ENCODE data around the gene CCDC106.

DNA sequence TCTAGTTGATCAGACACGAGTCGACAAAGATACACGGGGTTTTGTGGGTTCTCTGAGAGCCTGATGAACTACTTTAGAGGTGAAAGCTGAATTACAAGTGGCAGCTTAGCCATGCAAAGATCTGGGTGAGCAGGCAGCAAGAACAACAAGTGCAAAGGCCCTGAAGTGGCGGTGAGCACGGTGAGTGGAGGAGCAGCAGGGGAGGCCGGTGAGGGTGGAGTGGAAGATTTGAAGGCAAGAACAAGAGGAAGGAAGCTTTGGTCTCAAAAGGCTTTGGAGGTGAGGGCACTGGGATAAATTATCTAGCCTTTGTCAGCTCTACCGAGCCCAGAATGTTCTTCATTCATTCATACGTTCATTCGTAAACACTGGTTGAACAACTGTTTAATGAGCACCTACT is 41.2 kb upstream of the CCDC106 start:
- TF ChIP-seq, protein P1, sequence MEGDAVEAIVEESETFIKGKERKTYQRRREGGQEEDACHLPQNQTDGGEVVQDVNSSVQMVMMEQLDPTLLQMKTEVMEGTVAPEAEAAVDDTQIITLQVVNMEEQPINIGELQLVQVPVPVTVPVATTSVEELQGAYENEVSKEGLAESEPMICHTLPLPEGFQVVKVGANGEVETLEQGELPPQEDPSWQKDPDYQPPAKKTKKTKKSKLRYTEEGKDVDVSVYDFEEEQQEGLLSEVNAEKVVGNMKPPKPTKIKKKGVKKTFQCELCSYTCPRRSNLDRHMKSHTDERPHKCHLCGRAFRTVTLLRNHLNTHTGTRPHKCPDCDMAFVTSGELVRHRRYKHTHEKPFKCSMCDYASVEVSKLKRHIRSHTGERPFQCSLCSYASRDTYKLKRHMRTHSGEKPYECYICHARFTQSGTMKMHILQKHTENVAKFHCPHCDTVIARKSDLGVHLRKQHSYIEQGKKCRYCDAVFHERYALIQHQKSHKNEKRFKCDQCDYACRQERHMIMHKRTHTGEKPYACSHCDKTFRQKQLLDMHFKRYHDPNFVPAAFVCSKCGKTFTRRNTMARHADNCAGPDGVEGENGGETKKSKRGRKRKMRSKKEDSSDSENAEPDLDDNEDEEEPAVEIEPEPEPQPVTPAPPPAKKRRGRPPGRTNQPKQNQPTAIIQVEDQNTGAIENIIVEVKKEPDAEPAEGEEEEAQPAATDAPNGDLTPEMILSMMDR (IDR thresholded peaks at IDR 0.05; ENCODE audit: low read length) = no peak
- TF ChIP-seq EZH2 (optimal IDR thresholded peaks at IDR 0.05; ENCODE audit: low read depth, low read length) (no peak), EZH2phosphoT487 (IDR thresholded peaks at IDR 0.05; ENCODE audit: low read length) (no peak)

Measured in MM.1S (cell line).